Gastroesophageal sphincter (tissue), 3 donors: Measurements from ENCODE around the gene PDE3A.

Source experiments
- POLR2A ChIP-seq, 2 donors: fragments of 450-650 bp; IDR thresholded peaks; one replicate each; pipeline ENCODE4 v1.6.1; 2017; ENCODE audit warnings: antibody characterized with exemption in 2 of 2, mild to moderate bottlenecking in 2 of 2, moderate library complexity in 1 of 2
- POLR2AphosphoS5 ChIP-seq: sonication (generic); formaldehyde crosslinking; IDR thresholded peaks from one replicate; pipeline ENCODE4 v1.6.1; 2017; ENCODE audit warnings: antibody characterized with exemption
- TF ChIP-seq, protein P1 (sequence below), 4 experiments: fragments of 200-600 bp in 2 of 4; fragments of 450-650 bp in 2 of 4; sonication (generic) in 1 of 4; IDR thresholded peaks; one replicate each; pipeline ENCODE4 v1.5.1; 2017 to 2019; ENCODE audit warnings: antibody characterized with exemption in 4 of 4, mild to moderate bottlenecking in 2 of 4, moderate library complexity in 2 of 4

DNA sequence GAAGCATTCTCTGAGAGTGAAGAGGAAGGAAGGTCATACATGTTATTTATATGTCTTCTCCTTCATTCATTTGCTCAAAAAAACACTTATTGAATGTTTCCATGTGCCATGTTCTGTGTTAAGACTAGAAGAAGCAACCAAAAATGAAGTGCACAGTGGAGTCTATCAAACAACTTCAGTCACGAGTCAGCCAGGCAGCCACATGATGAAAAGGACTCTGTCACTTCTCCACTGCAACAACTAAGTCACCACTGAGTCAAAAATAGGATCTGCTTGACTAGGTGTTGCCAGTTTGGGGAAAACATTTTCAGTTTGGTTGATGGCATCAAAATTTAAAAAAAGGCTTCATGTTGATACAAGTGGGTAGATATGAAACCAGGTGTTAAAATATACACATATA is 142.5 kb downstream of the PDE3A start:
- no peak for TF ChIP-seq POLR2A (IDR thresholded peaks at IDR 0.05)
- TF ChIP-seq, protein P1, sequence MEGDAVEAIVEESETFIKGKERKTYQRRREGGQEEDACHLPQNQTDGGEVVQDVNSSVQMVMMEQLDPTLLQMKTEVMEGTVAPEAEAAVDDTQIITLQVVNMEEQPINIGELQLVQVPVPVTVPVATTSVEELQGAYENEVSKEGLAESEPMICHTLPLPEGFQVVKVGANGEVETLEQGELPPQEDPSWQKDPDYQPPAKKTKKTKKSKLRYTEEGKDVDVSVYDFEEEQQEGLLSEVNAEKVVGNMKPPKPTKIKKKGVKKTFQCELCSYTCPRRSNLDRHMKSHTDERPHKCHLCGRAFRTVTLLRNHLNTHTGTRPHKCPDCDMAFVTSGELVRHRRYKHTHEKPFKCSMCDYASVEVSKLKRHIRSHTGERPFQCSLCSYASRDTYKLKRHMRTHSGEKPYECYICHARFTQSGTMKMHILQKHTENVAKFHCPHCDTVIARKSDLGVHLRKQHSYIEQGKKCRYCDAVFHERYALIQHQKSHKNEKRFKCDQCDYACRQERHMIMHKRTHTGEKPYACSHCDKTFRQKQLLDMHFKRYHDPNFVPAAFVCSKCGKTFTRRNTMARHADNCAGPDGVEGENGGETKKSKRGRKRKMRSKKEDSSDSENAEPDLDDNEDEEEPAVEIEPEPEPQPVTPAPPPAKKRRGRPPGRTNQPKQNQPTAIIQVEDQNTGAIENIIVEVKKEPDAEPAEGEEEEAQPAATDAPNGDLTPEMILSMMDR (IDR thresholded peaks at IDR 0.05) = no peak
- no peak for TF ChIP-seq POLR2AphosphoS5
